Panc1 (cell line): Measurements from ENCODE around the gene KCNJ11. TPM values are rescaled to one million over a fixed set of nuclear protein-coding genes. Genes with fewer than 3 reads are reported as not detected.

ENCODE experiments used
- ATAC-seq: fragments of 200-7000 bp; cut with Tn5 transposase; 2 replicates; pipeline ENCODE4 v1.9.1; 2020; ENCODE audit warnings: mild to moderate bottlenecking, moderate library complexity
- BruUV-seq: library from RNA; stranded (reverse); fragments of 400-500 nt; replicated peaks from 2 replicates; lab custom pipeline; 2021; lab: Mats Ljungman, UMichigan
- CTCF ChIA-PET: fragments of 300-600 bp; sonication (Branson Sonifier 250); formaldehyde crosslinking; loops from one replicate; lab custom pipeline; 2022; ENCODE audit warnings: antibody characterized with exemption; lab: Charles Lee
- POLR2A ChIA-PET: fragments of 300-600 bp; sonication (Branson Sonifier 250); formaldehyde crosslinking; loops from one replicate; lab custom pipeline; 2022; ENCODE audit warnings: antibody characterized with exemption; lab: Charles Lee
- DNase-seq: peaks from one replicate; pipeline ENCODE4 v3.0.0-alpha.2; 2010; ENCODE audit warnings: low read depth, low spot score
- H3K27ac ChIP-seq: 2 replicates; pipeline ENCODE4 v1.5.1; 2011; ENCODE audit warnings: mild to moderate bottlenecking, low read length, inconsistent platforms
- H3K27me3 ChIP-seq: fragments of 200-500 bp; sonication (Bioruptor generic); 2 replicates; pipeline ENCODE4 v1.6.0; 2014; ENCODE audit warnings: low read length, inconsistent platforms; ENCODE audit not compliant: control insufficient read depth, insufficient read depth
- H3K36me3 ChIP-seq: fragments of 200-500 bp; sonication (Bioruptor generic); 2 replicates; pipeline ENCODE4 v1.5.1; 2014; ENCODE audit warnings: inconsistent platforms, mild to moderate bottlenecking, low read length, moderate library complexity; ENCODE audit not compliant: control insufficient read depth, insufficient read depth
- H3K4me1 ChIP-seq: 2 replicates; pipeline ENCODE4 v1.5.1; 2011; ENCODE audit warnings: inconsistent platforms, mild to moderate bottlenecking, low read length, moderate library complexity; ENCODE audit not compliant: control insufficient read depth, insufficient read depth
- H3K4me3 ChIP-seq, 2 experiments: 2 replicates each; pipeline ENCODE4 v1.5.1; 2011 to 2012; ENCODE audit warnings: low read depth in 2 of 2, low read length in 2 of 2, mild to moderate bottlenecking in 2 of 2, inconsistent platforms in 1 of 2, moderate library complexity in 1 of 2
- H3K9me3 ChIP-seq: fragments of 200-500 bp; sonication (Bioruptor generic); 2 replicates; pipeline ENCODE4 v1.5.1; 2014; ENCODE audit warnings: low read depth, mild to moderate bottlenecking, inconsistent platforms, low read length, moderate library complexity; ENCODE audit not compliant: control insufficient read depth, insufficient read depth
- CTCF ChIP-seq: fragments of 450-650 bp; IDR thresholded peaks from 2 replicates; pipeline ENCODE4 v1.5.1; 2017; ENCODE audit warnings: mild to moderate bottlenecking
- POLR2AphosphoS5 ChIP-seq: IDR thresholded peaks from 2 replicates; pipeline ENCODE4 v1.6.1; 2012; ENCODE audit warnings: mild to moderate bottlenecking, low read depth, low read length, moderate library complexity
- REST ChIP-seq, 2 experiments: IDR thresholded peaks; 2 replicates each; pipeline ENCODE4 v1.6.1; 2011 to 2012; ENCODE audit warnings: low read depth in 2 of 2, control low read depth in 1 of 2, low read length in 1 of 2, mild to moderate bottlenecking in 1 of 2, moderate library complexity in 1 of 2; ENCODE audit not compliant: insufficient read depth in 1 of 2
- SIN3A ChIP-seq: IDR thresholded peaks from 2 replicates; pipeline ENCODE4 v1.6.1; 2012; ENCODE audit warnings: low read depth, mild to moderate bottlenecking, low read length, moderate library complexity, borderline replicate concordance; ENCODE audit not compliant: insufficient read depth
- TCF7L2 ChIP-seq: IDR thresholded peaks from 2 replicates; pipeline ENCODE4 v1.6.1; 2011; ENCODE audit warnings: mild to moderate bottlenecking, low read depth, low read length, inconsistent platforms
- in situ Hi-C: cut with HindIII; loops from 2 replicates; pipeline ENCODE4 v1.10.0; 2016; ENCODE audit warnings: low sequenced_read_pairs, low pct_unique_long_range_greater_than_20kb
- intact Hi-C: fragments of 100-400 bp; cut with micrococcal nuclease; formaldehyde crosslinking; loops from one replicate; pipeline ENCODE4 v1.10.0; 2022; ENCODE audit not compliant: unreplicated experiment
- total RNA-seq: library from RNA; stranded (reverse); gene quantifications from one replicate; pipeline ENCODE4 v1.2.1, GENCODE V29; 2021; ENCODE audit not compliant: unreplicated experiment

Gene KCNJ11
- total RNA-seq, 1 experiment from 2014 or later = 0.67 TPM

DNA sequence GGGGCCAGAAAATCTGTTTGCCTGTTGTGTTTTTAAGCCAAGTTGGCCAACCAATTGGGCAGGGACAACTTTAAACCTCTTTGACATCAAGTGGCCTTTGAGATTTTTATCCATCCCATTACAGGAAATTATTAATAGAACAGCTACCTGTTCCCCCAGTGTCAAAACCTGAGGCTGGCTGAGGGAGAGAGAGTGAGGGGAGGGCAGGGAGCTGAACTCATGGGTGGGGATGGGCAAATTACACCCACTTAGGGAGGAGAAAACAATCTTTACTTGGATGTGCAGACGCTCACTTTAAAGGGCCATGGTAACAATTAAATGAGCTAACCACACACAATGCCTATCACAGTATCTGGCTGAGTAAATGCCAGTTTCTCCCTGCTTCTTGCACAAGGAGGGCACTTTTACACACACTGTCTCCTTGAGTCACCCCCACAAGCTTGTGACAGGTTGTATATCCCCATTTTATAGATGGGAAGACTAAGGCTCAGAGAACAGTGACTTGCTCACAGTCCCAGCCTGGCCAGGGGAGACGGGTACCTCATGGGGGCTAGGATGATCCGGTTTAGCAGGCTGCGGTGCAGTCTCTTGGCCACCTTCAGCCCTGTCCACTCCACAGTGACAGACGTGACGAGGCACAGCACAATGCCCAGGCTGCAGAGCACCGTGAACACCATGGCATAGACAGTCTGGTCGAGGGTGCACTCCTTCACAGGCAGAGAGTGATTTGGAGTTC is 17.8 kb upstream of the KCNJ11 start:
- intact Hi-C loops (no loop called here), in situ Hi-C loops (no loop called here)
- H3K36me3 ChIP-seq = no peaks in the 10 kb centered on the region
- DNase-seq = no peak
- BruUV-seq = no TSS peak
- no peaks in the 10 kb centered on the region for H3K27me3 ChIP-seq
- no peak overlapping the region for H3K4me3 ChIP-seq
- H3K27ac ChIP-seq = no peak overlapping the region
- no peaks in the 10 kb centered on the region for H3K9me3 ChIP-seq
- ChIA-PET CTCF (no interaction called here), POLR2A (no interaction called here)
- no peak for TF ChIP-seq REST (IDR thresholded peaks at IDR 0.05; ENCODE audit: insufficient read depth in 1 of 2, low read depth in 2 of 2, low read length in 1 of 2)
- no peak for TF ChIP-seq TCF7L2
- TF ChIP-seq CTCF = no peak
- TF ChIP-seq POLR2AphosphoS5 = no peak
- no peak for TF ChIP-seq SIN3A
- H3K4me1 ChIP-seq = peaks cover 6% of the 10 kb centered on the region; the same call in 1 of the 2 replicates
- ATAC-seq = no peak

DNA sequence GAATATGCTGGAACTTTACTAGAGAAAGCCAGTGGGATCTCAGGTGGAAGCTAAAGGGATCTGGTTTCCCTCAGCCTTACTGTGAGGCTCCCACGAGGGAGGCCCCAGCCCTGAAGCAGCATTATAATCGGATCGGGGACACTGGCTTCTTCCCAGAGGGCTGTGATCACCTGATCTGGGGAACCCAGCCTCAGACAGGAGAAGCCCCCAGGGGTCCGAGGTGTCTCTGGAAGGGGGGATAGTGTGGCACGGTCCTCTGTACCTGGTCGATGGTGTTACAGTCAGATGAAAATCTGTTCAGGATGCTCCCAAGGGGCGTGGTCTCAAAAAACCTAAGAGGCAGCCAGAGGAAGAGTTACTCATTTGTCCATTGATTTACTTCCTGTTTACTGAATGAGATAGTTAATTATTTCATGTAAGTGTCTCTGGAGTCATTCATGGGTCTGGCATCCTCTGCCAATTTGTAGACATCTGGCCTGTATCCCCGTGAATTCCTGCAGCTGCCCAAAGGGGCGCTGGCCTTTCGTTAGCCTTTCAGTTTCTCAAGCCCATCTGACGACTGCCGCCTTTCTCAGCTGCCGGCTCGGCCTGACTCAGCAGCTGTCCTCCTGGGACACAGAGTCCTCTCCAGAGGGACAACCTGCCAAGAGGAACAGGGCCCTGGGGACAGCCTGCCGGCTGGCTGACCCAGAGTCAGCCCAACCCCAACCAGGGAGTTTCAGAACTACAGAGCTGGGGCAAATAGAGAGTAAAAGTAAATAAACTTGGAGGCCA is 17.0 kb upstream of the KCNJ11 start:
- H3K27me3 ChIP-seq = no peaks in the 10 kb centered on the region
- TF ChIP-seq CTCF (no peak), POLR2AphosphoS5 (no peak), TCF7L2 (no peak), REST (IDR thresholded peaks at IDR 0.05; ENCODE audit: insufficient read depth in 1 of 2, low read depth in 2 of 2, low read length in 1 of 2) (no peak), SIN3A (no peak)
- CTCF ChIA-PET = no interaction called here
- intact Hi-C loops (no loop called here), in situ Hi-C loops (no loop called here)
- no peak for DNase-seq
- no TSS peak for BruUV-seq
- H3K36me3 ChIP-seq = no peaks in the 10 kb centered on the region
- peak overlapping the region; percentile 29; the same call in 1 of the 2 replicates for H3K27ac ChIP-seq
- POLR2A ChIA-PET = no interaction called here
- H3K4me3 ChIP-seq = no peak overlapping the region
- ATAC-seq = peak; percentile 70
- no peaks in the 10 kb centered on the region for H3K9me3 ChIP-seq
- H3K4me1 ChIP-seq = peaks cover 6% of the 10 kb centered on the region; the same call in 1 of the 2 replicates
